C4-2B (cell line): ENCODE measurements around the gene GRID1.

Experiments used
- ZFX ChIP-seq: fragments of 450-650 bp; IDR thresholded peaks from 2 replicates; pipeline ENCODE4 v1.6.1; 2017
- TF ChIP-seq, protein P1 (sequence below): fragments of 450-650 bp; conservative IDR thresholded peaks from 2 replicates; pipeline ENCODE4 v1.5.1; 2017; ENCODE audit warnings: mild to moderate bottlenecking

DNA sequence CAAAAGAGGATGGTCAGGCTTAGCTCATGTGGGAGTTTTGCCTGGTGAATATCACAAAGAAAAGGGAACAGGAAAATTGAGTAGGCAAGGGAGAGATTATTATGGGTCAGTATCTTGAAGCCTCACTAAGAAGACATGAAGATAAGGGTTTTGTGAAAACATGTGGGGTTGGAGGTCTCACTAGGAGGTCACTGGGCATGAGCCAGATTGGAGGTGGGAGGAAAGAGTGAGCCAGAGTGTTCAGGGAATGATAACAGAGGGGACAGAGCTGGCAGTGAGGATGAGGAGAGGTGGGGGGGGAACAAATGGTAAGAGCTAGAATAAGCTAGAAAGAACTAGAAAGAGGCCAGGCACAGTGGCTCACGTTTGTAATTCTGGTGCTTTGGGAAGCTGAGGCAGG is 374.3 kb downstream of the GRID1 start:
- TF ChIP-seq, protein P1, sequence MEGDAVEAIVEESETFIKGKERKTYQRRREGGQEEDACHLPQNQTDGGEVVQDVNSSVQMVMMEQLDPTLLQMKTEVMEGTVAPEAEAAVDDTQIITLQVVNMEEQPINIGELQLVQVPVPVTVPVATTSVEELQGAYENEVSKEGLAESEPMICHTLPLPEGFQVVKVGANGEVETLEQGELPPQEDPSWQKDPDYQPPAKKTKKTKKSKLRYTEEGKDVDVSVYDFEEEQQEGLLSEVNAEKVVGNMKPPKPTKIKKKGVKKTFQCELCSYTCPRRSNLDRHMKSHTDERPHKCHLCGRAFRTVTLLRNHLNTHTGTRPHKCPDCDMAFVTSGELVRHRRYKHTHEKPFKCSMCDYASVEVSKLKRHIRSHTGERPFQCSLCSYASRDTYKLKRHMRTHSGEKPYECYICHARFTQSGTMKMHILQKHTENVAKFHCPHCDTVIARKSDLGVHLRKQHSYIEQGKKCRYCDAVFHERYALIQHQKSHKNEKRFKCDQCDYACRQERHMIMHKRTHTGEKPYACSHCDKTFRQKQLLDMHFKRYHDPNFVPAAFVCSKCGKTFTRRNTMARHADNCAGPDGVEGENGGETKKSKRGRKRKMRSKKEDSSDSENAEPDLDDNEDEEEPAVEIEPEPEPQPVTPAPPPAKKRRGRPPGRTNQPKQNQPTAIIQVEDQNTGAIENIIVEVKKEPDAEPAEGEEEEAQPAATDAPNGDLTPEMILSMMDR: no peak
- TF ChIP-seq ZFX: no peak
